Suppressor macrophage (primary cell): Measurements from ENCODE around the gene ZNRF1.
"Not testable (repeated sequence)": the region's sequence is repeated elsewhere in the genome, so short reads cannot be mapped to it uniquely, and the experiment has no call there.

Source experiments
- DNase-seq, 4 experiments: peaks; one replicate each; pipeline ENCODE4 v3.0.0-alpha.2; 2020 to 2022

ZNRF1 gene

GRCh38 chr16:75080205-75081029, 81.6 kb downstream of the ZNRF1 start:
- DNase-seq, result peak; percentile 51 to 75 (median 52)

- DNase-seq, result no peak
Observed at GRCh38 chr16:75081179-75081859, 82.5 kb downstream of the ZNRF1 start.

GRCh38 chr16:75083813-75084212, 85.0 kb downstream of the ZNRF1 start:
- DNase-seq, result no peak

GRCh38 chr16:75085556-75085955, 86.7 kb downstream of the ZNRF1 start:
- DNase-seq, result no peak

- DNase-seq, result no peak
Observed at GRCh38 chr16:75086281-75086680, 87.5 kb downstream of the ZNRF1 start.

GRCh38 chr16:75086688-75087374, 88.0 kb downstream of the ZNRF1 start:
- DNase-seq, result no peak

GRCh38 chr16:75087375-75087979, 88.7 kb downstream of the ZNRF1 start:
- peak in 3 of 4 experiments; percentile 22 to 36 (median 24) for DNase-seq

GRCh38 chr16:75088216-75088615, 89.4 kb downstream of the ZNRF1 start:
- no peak for DNase-seq

GRCh38 chr16:75088934-75089333, 90.1 kb downstream of the ZNRF1 start:
- no peak for DNase-seq

GRCh38 chr16:75089486-75090202, 90.8 kb downstream of the ZNRF1 start:
- peak in 1 of 4 experiments; percentile 14 for DNase-seq

- DNase-seq, result not testable (repeated sequence)
Observed at GRCh38 chr16:75090899-75091298, 92.1 kb downstream of the ZNRF1 start.

GRCh38 chr16:75091619-75092018, 92.8 kb downstream of the ZNRF1 start:
- not testable (repeated sequence) for DNase-seq

GRCh38 chr16:75092777-75093176, 94.0 kb downstream of the ZNRF1 start:
- no peak for DNase-seq

GRCh38 chr16:75093598-75094540, 95.0 kb downstream of the ZNRF1 start:
- DNase-seq, result no peak

GRCh38 chr16:75095204-75095621, 96.4 kb downstream of the ZNRF1 start:
- no peak for DNase-seq

GRCh38 chr16:75096656-75097055, 97.8 kb downstream of the ZNRF1 start:
- DNase-seq, result no peak

GRCh38 chr16:75097191-75097761, 98.5 kb downstream of the ZNRF1 start:
- no peak for DNase-seq

- DNase-seq, result no peak
Observed at GRCh38 chr16:75097941-75098901, 99.4 kb downstream of the ZNRF1 start.

GRCh38 chr16:75099075-75099667, 100.3 kb downstream of the ZNRF1 start:
- DNase-seq, result no peak
